BJ (cell line): Measurements from ENCODE around the gene JAKMIP1. TPM values are rescaled to one million over a fixed set of nuclear protein-coding genes. Genes with fewer than 3 reads are reported as not detected.

Experiments
- CTCF ChIA-PET: fragments of 350-600 bp; formaldehyde crosslinking; extraction: SDS; loops from one replicate; lab custom pipeline; 2021; ENCODE audit warnings: antibody characterized with exemption, inconsistent platforms; lab: Yijun Ruan, JAX
- POLR2A ChIA-PET: fragments of 300-600 bp; sonication (Branson Sonifier 250); formaldehyde crosslinking; extraction: SDS; loops from one replicate; lab custom pipeline; 2021; ENCODE audit warnings: antibody characterized with exemption; lab: Charles Lee
- DNase-seq: peaks from one replicate; pipeline ENCODE4 v3.0.0-alpha.2; 2011; ENCODE audit warnings: low read depth
- H3K27me3 ChIP-seq: 2 replicates; pipeline ENCODE4 v1.6.0; 2011; ENCODE audit warnings: low read length; ENCODE audit not compliant: control insufficient read depth, insufficient read depth
- H3K36me3 ChIP-seq: 2 replicates; pipeline ENCODE4 v1.5.1; 2011; ENCODE audit warnings: low read length; ENCODE audit not compliant: control insufficient read depth, insufficient read depth
- H3K4me3 ChIP-seq: 2 replicates; pipeline ENCODE4 v1.5.1; 2011; ENCODE audit warnings: low read depth, mild to moderate bottlenecking, control low read depth, low read length
- CTCF ChIP-seq: IDR thresholded peaks from 2 replicates; pipeline ENCODE4 v1.5.1; 2011; ENCODE audit warnings: low read depth, mild to moderate bottlenecking, control low read depth, inconsistent platforms, low read length, moderate library complexity; ENCODE audit not compliant: insufficient read depth
- polyA plus RNA-seq: library from polyadenylated mRNA; depleted of rRNA; stranded (reverse); fragments of >200 nt; gene quantifications from 2 replicates; pipeline ENCODE4 v1.2.3, GENCODE V29; 2011

The JAKMIP1 gene
- polyA plus RNA-seq, 1 experiment, result not detected

GRCh38 chr4:6208416-6208815 is 8.1 kb upstream of the JAKMIP1 start:
- no peak for TF ChIP-seq CTCF
- CTCF ChIA-PET, result no interaction called here

GRCh38 chr4:6207602-6208001 is 7.3 kb upstream of the JAKMIP1 start:
- TF ChIP-seq CTCF, result no peak
- Histone ChIP-seq H3K4me3 (no peak overlapping the region), H3K36me3 (no peaks in the 10 kb centered on the region), H3K27me3 (no peaks in the 10 kb centered on the region; the same call in 1 of the 2 replicates)
- POLR2A ChIA-PET, result no interaction called here
- CTCF ChIA-PET, result no interaction called here
- no peak for DNase-seq

More at GRCh38 chr4:6208416-6208815, 8.1 kb upstream of the JAKMIP1 start:
- no peaks in the 10 kb centered on the region for H3K36me3 ChIP-seq
- no peaks in the 10 kb centered on the region; the same call in 1 of the 2 replicates for H3K27me3 ChIP-seq
- POLR2A ChIA-PET, result no interaction called here
- H3K4me3 ChIP-seq, result no peak overlapping the region
- DNase-seq, result no peak

- DNase-seq, result no peak
- ChIA-PET POLR2A (no interaction called here), CTCF (no interaction called here)
- TF ChIP-seq CTCF, result no peak
- Histone ChIP-seq H3K36me3 (no peaks in the 10 kb centered on the region), H3K4me3 (no peak overlapping the region), H3K27me3 (no peaks in the 10 kb centered on the region; the same call in 1 of the 2 replicates)
These were observed 6.5 kb upstream of the JAKMIP1 start for GRCh38 chr4:6206771-6207290.

GRCh38 chr4:6205973-6206372 is 5.6 kb upstream of the JAKMIP1 start:
- CTCF ChIA-PET, result no interaction called here
- H3K4me3 ChIP-seq, result no peak overlapping the region
- H3K36me3 ChIP-seq, result no peaks in the 10 kb centered on the region
- no peak for DNase-seq
- no peak for TF ChIP-seq CTCF
- POLR2A ChIA-PET, result no interaction called here
- H3K27me3 ChIP-seq, result no peaks in the 10 kb centered on the region; the same call in 1 of the 2 replicates

GRCh38 chr4:6205567-6205931 is 5.2 kb upstream of the JAKMIP1 start:
- TF ChIP-seq CTCF, result no peak
- ChIA-PET POLR2A (no interaction called here), CTCF (interaction anchor here (1.0 kb wide), 1 partner anchor 15 kb away, joined by 3 read pairs; no protein-coding TSS in a partner anchor)
- H3K4me3 ChIP-seq, result no peak overlapping the region
- no peaks in the 10 kb centered on the region for H3K36me3 ChIP-seq
- no peaks in the 10 kb centered on the region; the same call in 1 of the 2 replicates for H3K27me3 ChIP-seq
- DNase-seq, result no peak
